Measurements from ENCODE around the gene LAMA5. TPM values are rescaled to one million over a fixed set of nuclear protein-coding genes. Genes with fewer than 3 reads are reported as not detected.
A peak's percentile ranks its signal among the peaks of the same experiment; 100 is the strongest.

LAMA5 gene
- polyA plus RNA-seq, 1 donor (not counting 4 experiments of a cell fraction or from before 2014, with no cell fraction given), result 8.7 TPM

GRCh38 chr20:62368392-62368975 is 1.4 kb upstream of the LAMA5 start:
- Histone ChIP-seq H3K9ac (ENCODE audit: control insufficient read depth, extremely low read depth, insufficient read depth, low read length) (no peak overlapping the region), H3K36me3 (ENCODE audit: control insufficient read depth in 2 of 2, extremely low read depth in 1 of 2, insufficient read depth in 2 of 2, low read length in 2 of 2) (peaks cover 0 to 7% of the 10 kb centered on the region in 2 experiments), H3K4me3 (ENCODE audit: control insufficient read depth in 2 of 3, extremely low read depth in 1 of 3, insufficient read depth in 2 of 3, low read depth in 1 of 3, low read length in 3 of 3) (no peak overlapping the region), H3K4me2 (ENCODE audit: control insufficient read depth, extremely low read depth, insufficient read depth, low read depth, low read length) (peak overlapping the region; percentile 37), H3K9me1 (ENCODE audit: control insufficient read depth, extremely low read depth, insufficient read depth, low read length) (no peaks in the 10 kb centered on the region), H3K79me2 (ENCODE audit: control insufficient read depth, insufficient read depth, low read length) (peaks cover 24% of the 10 kb centered on the region), H2AFZ (ENCODE audit: control insufficient read depth, low read length) (no peak overlapping the region), H3K27ac (ENCODE audit: control insufficient read depth, insufficient read depth, low read length) (no peak overlapping the region), H3K9me3 (ENCODE audit: control insufficient read depth, low read depth, low read length) (no peaks in the 10 kb centered on the region), H3K27me3 (ENCODE audit: control insufficient read depth, extremely low read depth, insufficient read depth, low read length) (no peaks in the 10 kb centered on the region), H3K4me1 (ENCODE audit: control insufficient read depth, extremely low read depth, insufficient read depth, low read length) (peaks cover 51% of the 10 kb centered on the region), H4K20me1 (ENCODE audit: control insufficient read depth, extremely low read depth, insufficient read depth, low read length) (peaks cover 14% of the 10 kb centered on the region)
- TF ChIP-seq, protein P1, sequence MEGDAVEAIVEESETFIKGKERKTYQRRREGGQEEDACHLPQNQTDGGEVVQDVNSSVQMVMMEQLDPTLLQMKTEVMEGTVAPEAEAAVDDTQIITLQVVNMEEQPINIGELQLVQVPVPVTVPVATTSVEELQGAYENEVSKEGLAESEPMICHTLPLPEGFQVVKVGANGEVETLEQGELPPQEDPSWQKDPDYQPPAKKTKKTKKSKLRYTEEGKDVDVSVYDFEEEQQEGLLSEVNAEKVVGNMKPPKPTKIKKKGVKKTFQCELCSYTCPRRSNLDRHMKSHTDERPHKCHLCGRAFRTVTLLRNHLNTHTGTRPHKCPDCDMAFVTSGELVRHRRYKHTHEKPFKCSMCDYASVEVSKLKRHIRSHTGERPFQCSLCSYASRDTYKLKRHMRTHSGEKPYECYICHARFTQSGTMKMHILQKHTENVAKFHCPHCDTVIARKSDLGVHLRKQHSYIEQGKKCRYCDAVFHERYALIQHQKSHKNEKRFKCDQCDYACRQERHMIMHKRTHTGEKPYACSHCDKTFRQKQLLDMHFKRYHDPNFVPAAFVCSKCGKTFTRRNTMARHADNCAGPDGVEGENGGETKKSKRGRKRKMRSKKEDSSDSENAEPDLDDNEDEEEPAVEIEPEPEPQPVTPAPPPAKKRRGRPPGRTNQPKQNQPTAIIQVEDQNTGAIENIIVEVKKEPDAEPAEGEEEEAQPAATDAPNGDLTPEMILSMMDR (optimal IDR thresholded peaks at IDR 0.05 in 1 of 3, IDR thresholded peaks at IDR 0.05 in 1 of 3, conservative IDR thresholded peaks at IDR 0.05 in 1 of 3; ENCODE audit: extremely low read depth in 1 of 3, insufficient read depth in 2 of 3, low read length in 3 of 3), result no peak
- no peak for TF ChIP-seq EZH2 (IDR thresholded peaks at IDR 0.05; ENCODE audit: low read length)
- dilution Hi-C loops (cut with MboI; ENCODE audit: extremely low pct_ligation_motif_present, low sequenced_read_pairs), result no loop called here
- DNase-seq (ENCODE audit: low read depth, low spot score) (no peak), FAIRE-seq (no peak)

GRCh38 chr20:62367633-62368391 is 700 bp upstream of the LAMA5 start:
- H3K36me3 ChIP-seq (ENCODE audit: control insufficient read depth in 2 of 2, extremely low read depth in 1 of 2, insufficient read depth in 2 of 2, low read length in 2 of 2), result peaks cover 0 to 7% of the 10 kb centered on the region in 2 experiments
- peak overlapping the region in 1 of 3 experiments; percentile 93 for H3K4me3 ChIP-seq (ENCODE audit: control insufficient read depth in 2 of 3, extremely low read depth in 1 of 3, insufficient read depth in 2 of 3, low read depth in 1 of 3, low read length in 3 of 3)
- no peak overlapping the region for H3K27ac ChIP-seq (ENCODE audit: control insufficient read depth, insufficient read depth, low read length)
- H3K9ac ChIP-seq (ENCODE audit: control insufficient read depth, extremely low read depth, insufficient read depth, low read length), result no peak overlapping the region
- H3K4me2 ChIP-seq (ENCODE audit: control insufficient read depth, extremely low read depth, insufficient read depth, low read depth, low read length), result peak overlapping the region; percentile 37
- peaks cover 30% of the 10 kb centered on the region for H3K79me2 ChIP-seq (ENCODE audit: control insufficient read depth, insufficient read depth, low read length)
- H3K9me1 ChIP-seq (ENCODE audit: control insufficient read depth, extremely low read depth, insufficient read depth, low read length), result no peaks in the 10 kb centered on the region
- FAIRE-seq (no peak), DNase-seq (ENCODE audit: low read depth, low spot score) (no peak)
- H3K4me1 ChIP-seq (ENCODE audit: control insufficient read depth, extremely low read depth, insufficient read depth, low read length), result peaks cover 57% of the 10 kb centered on the region
- H3K9me3 ChIP-seq (ENCODE audit: control insufficient read depth, low read depth, low read length), result no peaks in the 10 kb centered on the region
- H4K20me1 ChIP-seq (ENCODE audit: control insufficient read depth, extremely low read depth, insufficient read depth, low read length), result peaks cover 17% of the 10 kb centered on the region
- dilution Hi-C loops (cut with MboI; ENCODE audit: extremely low pct_ligation_motif_present, low sequenced_read_pairs), result no loop called here
- TF ChIP-seq EZH2 (IDR thresholded peaks at IDR 0.05; ENCODE audit: low read length), result no peak
- TF ChIP-seq, protein P1 (optimal IDR thresholded peaks at IDR 0.05 in 1 of 3, IDR thresholded peaks at IDR 0.05 in 1 of 3, conservative IDR thresholded peaks at IDR 0.05 in 1 of 3; ENCODE audit: extremely low read depth in 1 of 3, insufficient read depth in 2 of 3, low read length in 3 of 3), result no peak
- no peaks in the 10 kb centered on the region for H3K27me3 ChIP-seq (ENCODE audit: control insufficient read depth, extremely low read depth, insufficient read depth, low read length)
- no peak overlapping the region for H2AFZ ChIP-seq (ENCODE audit: control insufficient read depth, low read length)

All from keratinocyte (primary cell).